Astrocyte of the cerebellum (primary cell): ENCODE results near the gene PPFIA3.

Experiments
- DNase-seq: peaks from one replicate; pipeline ENCODE4 v3.0.0-alpha.2; 2011; ENCODE audit warnings: low read depth
- H3K4me3 ChIP-seq: 2 replicates; pipeline ENCODE4 v1.5.1; 2011; ENCODE audit warnings: mild to moderate bottlenecking, low read depth, low read length, moderate library complexity
- CTCF ChIP-seq: IDR thresholded peaks from 2 replicates; pipeline ENCODE4 v1.5.1; 2012; ENCODE audit warnings: low read length, low read depth, moderate library complexity, mild to moderate bottlenecking; ENCODE audit errors: missing control alignments
- in situ Hi-C: cut with HindIII; loops from 2 replicates; pipeline ENCODE4 v1.10.0; 2017; ENCODE audit warnings: low sequenced_read_pairs

Gene PPFIA3

GRCh38 chr19:49182848-49183375 is 63.6 kb downstream of the PPFIA3 start:
- DNase-seq = no peak
- no peak for TF ChIP-seq CTCF
- H3K4me3 ChIP-seq = no peak overlapping the region
- in situ Hi-C loops = no loop called here

DNA sequence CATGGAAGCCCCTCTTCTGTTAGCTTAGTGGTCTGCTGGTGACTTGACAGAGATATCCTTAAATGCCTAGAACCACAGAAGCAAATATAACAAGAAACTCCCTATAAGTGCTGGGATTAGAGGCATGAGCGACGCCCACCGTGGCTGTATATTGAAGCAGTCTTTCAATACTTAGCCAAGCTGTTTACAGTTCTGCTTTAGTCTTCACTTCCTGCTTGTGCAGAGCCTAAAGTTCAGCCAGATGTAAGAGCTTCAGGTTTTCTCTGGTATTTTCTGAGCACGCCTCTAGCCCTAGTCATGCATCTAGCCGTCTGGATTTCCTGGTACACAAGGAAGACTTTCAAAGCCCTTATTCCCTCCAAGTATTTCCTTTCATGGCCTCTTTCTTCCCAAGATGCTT is 66.8 kb downstream of the PPFIA3 start:
- DNase-seq = no peak
- in situ Hi-C loops = no loop called here
- H3K4me3 ChIP-seq = no peak overlapping the region
- no peak for TF ChIP-seq CTCF

DNA sequence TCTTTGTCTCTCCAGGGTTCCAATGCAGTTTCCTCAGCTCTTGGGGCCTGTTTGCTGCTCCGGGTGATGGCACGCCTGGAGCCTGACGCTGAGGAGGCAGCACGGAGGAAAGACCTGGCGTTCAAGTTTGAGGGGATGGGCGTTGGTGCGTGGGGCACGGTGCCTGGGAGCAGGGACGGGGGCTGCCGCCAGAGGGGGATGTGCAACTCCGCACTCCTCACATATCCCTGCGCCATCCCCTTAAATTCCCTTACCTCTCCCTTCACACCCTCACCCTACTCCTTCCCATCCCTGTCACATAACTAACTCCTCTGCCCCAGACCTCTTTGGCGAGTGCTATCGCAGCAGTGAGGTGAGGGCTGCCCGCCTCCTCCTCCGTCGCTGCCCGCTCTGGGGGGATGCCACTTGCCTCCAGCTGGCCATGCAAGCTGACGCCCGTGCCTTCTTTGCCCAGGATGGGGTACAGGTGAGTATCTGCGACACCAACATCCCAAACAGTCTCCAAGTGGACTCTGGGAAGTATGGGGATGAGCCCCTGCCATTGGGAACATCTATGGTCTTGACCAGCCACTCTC is 69.4 kb downstream of the PPFIA3 start:
- in situ Hi-C loops = no loop called here
- no peak overlapping the region for H3K4me3 ChIP-seq
- no peak for DNase-seq
- no peak for TF ChIP-seq CTCF

DNA sequence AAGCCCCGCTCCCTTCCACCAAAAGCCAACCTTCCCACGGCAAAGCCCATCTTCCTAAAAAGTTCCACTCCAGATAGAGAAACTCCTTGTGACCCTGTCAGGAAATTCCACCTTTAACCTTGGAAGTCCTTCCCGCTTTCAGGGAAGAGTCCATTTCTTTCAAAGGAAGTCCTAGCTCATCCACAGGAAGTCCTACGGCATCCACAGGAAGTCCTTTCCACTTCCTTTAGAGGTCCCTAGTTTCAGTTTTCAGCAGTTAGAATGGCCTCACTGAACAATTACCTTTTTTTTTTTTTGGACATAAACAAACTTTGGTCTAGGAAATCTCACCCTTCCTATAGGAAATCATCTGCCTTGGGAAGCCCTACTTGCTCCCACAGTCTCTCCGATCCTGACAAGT is 69.9 kb downstream of the PPFIA3 start:
- in situ Hi-C loops = no loop called here
- H3K4me3 ChIP-seq = no peak overlapping the region
- DNase-seq = no peak
- TF ChIP-seq CTCF = no peak

GRCh38 chr19:49190781-49191180 is 71.4 kb downstream of the PPFIA3 start:
- DNase-seq = no peak
- TF ChIP-seq CTCF = no peak
- H3K4me3 ChIP-seq = no peak overlapping the region
- in situ Hi-C loops = loop anchor here (5.0 kb wide), 1 partner anchor 78 kb away; the partner anchor contains the start of gene LIN7B

DNA sequence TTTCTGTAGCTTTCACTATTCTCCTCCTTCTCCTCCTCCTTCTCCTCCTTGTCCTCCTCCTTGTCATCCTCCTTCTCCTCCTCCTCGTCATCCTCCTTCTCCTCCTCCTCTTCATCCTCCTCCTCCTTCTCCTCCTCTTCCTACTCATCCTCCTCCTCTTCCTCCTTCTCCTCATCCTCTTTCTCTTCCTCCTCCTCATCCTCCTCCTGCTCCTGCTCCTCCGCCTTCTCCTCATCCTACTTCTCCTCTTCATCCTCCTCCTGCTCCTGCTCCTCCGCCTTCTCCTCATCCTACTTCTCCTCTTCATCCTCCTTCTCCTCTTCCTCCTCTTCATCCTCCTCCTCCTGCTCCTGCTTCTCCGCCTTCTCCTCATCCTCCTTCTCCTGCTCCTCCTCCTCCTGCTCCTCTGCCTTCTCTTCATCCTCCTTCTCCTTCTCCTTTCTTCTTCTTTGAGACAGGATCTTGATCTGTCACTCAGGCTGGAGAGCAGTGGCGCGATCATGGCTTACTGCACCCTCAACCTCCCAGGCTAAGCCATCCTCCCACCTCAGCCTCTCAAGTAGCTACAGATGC is 74.6 kb downstream of the PPFIA3 start:
- DNase-seq = no peak
- TF ChIP-seq CTCF = no peak
- in situ Hi-C loops = loop anchor here (5.0 kb wide), 1 partner anchor 82 kb away; the partner anchor contains the start of gene LIN7B
- H3K4me3 ChIP-seq = no peak overlapping the region
